Activated CD8-positive, alpha-beta memory T cell treated with anti-CD3 and anti-CD28 coated beads, Interleukin-2, amount 50 U/mL, for 4 hours (primary cell): ENCODE data around the gene LPGAT1.
"Not testable (repeated sequence)": the region's sequence is repeated elsewhere in the genome, so short reads cannot be mapped to it uniquely, and the experiment has no call there.

Experiments used
- DNase-seq: peaks from one replicate; pipeline ENCODE4 v3.0.0-alpha.2; 2020

Gene LPGAT1, protein sequence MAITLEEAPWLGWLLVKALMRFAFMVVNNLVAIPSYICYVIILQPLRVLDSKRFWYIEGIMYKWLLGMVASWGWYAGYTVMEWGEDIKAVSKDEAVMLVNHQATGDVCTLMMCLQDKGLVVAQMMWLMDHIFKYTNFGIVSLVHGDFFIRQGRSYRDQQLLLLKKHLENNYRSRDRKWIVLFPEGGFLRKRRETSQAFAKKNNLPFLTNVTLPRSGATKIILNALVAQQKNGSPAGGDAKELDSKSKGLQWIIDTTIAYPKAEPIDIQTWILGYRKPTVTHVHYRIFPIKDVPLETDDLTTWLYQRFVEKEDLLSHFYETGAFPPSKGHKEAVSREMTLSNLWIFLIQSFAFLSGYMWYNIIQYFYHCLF

GRCh38 chr1:211830328-211831142, at the start of gene LPGAT1:
Gene LPGAT1, minus strand, starts transcription at chr1:211830763. Its CDS starts 1,467 bp downstream, at chr1:211829296.
- peak; percentile 76 for DNase-seq

- DNase-seq, result no peak
These were observed 48.9 kb upstream of the LPGAT1 start for GRCh38 chr1:211879475-211879874.

GRCh38 chr1:211876851-211877590, 46.5 kb upstream of the LPGAT1 start:
- DNase-seq, result no peak

DNA sequence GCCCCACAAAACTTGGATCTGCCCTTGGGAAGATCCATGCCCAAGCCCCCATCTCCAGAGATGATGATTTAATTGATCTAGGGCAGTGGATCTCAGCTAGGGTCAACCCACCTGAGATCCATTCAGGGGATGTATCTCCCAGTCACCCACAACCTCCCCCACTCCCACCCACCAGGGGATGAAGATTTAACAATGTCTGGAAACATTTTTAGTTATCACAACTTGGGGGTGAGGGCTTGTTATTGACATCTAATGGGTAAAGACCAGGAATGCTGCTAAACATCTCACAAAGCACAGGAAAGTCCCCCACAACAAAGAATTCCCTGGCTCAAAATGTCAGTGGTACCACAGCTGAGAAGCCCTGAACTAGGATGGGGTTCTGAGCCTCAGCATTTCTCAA, 45.0 kb upstream of the LPGAT1 start:
- DNase-seq, result no peak

- no peak for DNase-seq
These were observed 44.2 kb upstream of the LPGAT1 start for GRCh38 chr1:211874521-211875347.

DNA sequence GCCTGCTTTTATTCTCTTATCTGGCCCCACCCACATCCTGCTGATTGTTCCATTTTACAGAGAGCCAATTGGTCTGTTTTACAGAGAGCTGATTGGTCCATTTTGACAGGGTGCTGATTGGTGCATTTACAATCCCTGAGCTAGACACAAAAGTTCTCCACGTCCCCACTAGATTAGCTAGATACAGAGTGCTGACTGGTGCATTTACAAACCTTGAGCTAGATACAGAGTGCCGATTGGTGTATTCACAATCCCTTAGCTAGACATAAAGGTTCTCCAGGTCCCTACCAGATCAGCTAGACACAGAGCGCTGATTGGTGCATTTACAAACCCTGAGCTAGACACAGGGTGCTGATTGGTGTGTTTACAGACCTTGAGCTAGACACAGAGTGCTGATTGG, 43.2 kb upstream of the LPGAT1 start:
- DNase-seq, result not testable (repeated sequence)

DNA sequence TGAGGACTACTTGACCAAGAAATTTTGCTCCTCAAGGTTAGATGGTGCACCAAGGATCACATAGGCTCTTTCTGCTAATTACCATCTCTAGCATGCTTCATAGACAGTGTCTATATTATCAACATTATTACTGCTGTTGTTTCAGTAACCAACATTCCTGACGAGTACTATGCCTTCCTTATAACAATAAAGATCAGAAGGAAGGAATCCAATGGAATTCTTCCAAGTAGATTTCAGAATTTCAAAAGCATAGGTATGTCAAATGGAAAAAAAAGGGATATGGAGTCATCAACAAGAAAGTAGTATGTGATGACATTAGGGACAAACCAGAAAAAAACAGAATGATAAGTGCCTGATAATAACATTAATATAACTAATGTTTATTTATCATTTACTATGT, 39.6 kb upstream of the LPGAT1 start:
- no peak for DNase-seq

DNA sequence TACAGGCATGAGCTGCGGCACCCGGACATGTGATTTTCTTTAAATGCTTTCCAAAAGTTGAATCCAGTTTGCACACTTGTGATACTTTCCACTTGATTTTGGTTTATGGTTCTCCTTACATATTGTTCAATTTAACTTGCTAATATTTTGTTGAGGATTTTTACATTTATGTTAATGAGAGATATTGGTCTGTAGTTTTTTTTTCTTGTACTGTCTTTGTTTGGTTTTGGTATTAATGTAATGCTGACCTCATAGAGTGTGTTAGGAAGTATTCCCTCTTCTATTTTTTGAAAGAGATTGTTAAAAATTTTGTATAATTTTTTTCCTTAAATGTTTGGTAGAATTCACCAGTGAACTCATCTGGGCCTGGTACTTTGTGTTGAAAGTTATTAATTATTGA, 34.6 kb upstream of the LPGAT1 start:
- DNase-seq, result no peak

DNA sequence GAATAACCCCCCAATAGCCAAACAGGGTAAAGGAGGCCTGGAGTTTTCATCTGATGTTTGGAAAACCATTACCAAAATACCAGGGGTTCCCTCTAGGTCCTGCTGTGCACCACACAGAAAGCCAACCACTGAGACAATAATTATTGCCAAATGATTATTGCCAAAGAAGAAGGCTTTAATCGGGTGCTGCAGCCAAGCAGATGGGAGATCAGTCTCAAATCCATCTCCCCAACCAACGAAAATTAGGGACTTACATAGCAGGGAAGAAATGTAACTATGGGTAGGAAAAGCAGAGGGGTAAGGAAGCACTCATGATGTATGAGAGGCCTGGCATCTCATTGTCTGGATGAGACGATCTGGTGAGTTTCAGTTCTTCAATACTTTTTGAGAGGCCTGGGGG, 28.8 kb upstream of the LPGAT1 start:
- no peak for DNase-seq

DNA sequence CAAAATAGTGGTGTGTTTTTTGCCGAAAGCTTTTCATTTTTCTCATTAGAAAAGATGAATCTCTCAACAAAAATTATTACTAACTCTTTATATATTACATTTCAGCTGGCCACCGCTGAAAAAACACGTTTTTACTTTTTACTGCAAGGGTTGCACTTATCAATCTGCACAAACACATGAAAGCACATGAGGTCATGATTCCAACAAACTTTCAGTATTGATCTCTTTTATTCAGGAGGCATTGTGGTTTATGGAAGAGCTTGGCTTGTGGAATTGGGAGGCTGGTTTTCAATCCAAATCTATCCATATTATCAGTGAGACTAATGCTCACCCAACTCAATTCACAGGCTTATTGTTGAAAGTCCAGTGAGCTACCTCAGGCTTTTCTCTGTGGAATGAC, 20.6 kb upstream of the LPGAT1 start:
- DNase-seq, result no peak

- no peak for DNase-seq
These were observed 13.1 kb upstream of the LPGAT1 start for GRCh38 chr1:211843507-211844298.

DNA sequence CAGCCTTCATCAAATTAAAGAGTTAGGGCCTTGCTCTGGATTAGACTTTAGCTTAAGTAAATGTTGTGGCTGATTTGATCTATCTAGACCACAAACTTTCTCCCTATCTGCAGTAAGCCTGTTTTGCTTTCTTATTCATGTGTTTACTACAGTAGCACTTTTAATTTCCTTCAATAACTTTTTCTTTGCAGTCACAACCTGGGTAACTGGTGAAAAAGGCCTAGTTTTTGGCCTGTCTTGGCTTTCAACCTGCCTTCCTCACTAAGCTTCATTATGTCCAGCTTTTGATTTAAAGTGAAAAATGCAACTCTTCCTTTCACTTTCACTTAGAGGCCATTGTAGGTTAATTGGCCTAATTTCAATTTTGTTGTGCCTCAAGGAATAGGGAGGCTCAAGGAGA, 12.5 kb upstream of the LPGAT1 start:
- no peak for DNase-seq

DNA sequence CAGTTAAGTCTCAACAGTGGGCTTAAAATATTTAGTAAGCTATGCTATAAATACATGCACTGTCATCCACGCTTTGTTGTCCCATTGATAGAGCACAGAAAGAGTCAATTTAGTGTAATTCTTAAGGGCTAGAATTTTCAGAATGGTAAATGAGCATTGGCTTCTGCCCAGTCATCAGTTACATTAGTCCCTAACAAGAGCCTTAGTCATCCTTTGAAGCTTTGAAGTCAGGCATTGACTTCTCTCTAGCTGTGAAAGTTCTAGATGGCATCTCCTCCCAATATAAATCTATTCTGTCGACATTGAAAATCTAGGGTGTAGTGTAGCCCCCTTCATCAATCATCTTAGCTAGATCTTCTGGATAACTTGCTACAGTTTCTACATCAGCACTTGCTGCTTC, 12.0 kb upstream of the LPGAT1 start:
- DNase-seq, result no peak

DNA sequence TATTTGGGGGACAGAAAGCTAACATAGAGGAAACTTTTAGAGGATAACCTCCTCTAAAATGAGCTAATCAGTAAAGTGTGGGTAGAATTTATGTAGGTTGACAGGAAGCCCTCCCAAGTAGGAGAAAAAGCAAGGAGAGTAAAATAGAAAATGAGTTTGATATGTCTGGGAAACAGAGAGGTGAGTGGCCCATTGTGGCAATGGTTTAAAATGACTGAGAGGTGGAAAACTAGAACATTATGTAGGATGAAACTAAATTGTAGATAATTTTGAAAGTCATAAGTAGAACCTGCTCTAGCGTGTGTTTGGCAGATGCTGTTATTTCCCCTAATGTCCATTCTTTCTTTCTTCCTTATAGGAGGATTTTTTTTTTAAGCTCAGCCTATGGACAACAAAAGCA, 8.5 kb upstream of the LPGAT1 start:
- DNase-seq, result no peak

DNA sequence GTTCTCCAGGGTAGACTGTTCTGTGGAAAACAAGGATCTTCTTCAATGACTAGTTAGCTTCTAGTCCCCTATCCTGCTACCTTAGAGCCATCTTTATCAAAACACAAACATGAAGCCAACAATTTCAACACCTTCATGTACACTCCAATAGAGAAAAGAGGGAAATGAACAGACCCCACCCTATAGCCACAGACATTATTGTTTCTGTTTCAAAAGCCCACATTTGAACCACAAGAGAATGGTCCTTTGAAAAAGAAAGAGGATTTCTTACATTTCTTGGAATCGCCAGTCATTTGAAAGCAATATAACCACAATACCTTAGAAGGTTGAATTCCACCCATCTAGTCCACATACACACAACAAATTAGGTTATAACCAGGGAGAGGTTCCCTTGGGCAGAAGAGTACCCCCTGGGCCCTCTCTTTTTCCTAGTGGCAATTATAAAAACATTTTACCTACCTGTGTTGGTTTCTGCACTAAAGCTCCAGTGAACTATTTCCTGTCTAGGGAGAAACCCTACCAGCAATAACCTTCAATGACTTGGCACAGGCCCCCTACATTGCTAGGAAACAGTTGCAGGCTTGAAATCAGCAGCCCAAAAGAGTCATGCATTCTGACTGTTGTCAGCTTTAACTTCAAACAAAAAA, 2.7 kb upstream of the LPGAT1 start:
- DNase-seq, result no peak

- DNase-seq, result no peak
These were observed 2.1 kb upstream of the LPGAT1 start for GRCh38 chr1:211832661-211833060.

- DNase-seq, result no peak
These were observed 1.2 kb upstream of the LPGAT1 start for GRCh38 chr1:211831558-211832323.

DNA sequence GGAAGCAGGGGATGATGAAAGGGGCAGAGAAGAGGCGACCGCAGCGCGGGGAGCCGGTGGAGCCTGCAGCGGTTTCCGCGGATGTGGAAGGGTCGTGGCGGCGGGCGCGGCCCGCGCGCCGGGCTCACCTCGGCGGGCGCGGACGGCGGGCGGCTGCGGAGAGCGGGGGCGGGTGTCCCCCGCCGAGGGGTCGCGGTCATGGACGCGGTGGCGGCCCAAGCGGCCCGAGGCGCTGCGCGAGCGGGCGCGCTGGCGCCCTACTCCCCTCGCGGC, 572 bp downstream of the LPGAT1 start:
- DNase-seq, result no peak

GRCh38 chr1:211829343-211830054, 1.1 kb downstream of the LPGAT1 start:
- DNase-seq, result no peak
